Peyer's patch (tissue), 4 donors: ENCODE measurements around the gene IL20RB. TPM values are rescaled to one million over a fixed set of nuclear protein-coding genes. Genes with fewer than 3 reads are reported as not detected.
A peak's percentile ranks its signal among the peaks of the same experiment; 100 is the strongest.

Experiments
- DNase-seq, 3 donors: peaks; one replicate each; pipeline ENCODE4 v3.0.0-alpha.2; 2017 to 2019
- H3K27ac ChIP-seq, 4 donors: fragments of 200-600 bp; sonication (generic); one replicate each; pipeline ENCODE4 v1.5.1; 2016 to 2019
- H3K27me3 ChIP-seq, 2 donors: fragments of 200-600 bp; sonication (generic); one replicate each; pipeline ENCODE4 v1.5.1; 2019
- H3K36me3 ChIP-seq, 3 donors: fragments of 200-600 bp; sonication (generic); one replicate each; pipeline ENCODE4 v1.5.1; 2016 to 2019
- H3K4me1 ChIP-seq, 4 donors: fragments of 200-600 bp; sonication (generic); one replicate each; pipeline ENCODE4 v1.5.1; 2016 to 2019
- H3K4me3 ChIP-seq, 4 donors: fragments of 200-600 bp; sonication (generic); 1 replicate in 3 of 4; 2 replicates in 1 of 4; pipeline ENCODE4 v1.5.1; 2016 to 2019; ENCODE audit warnings: mild to moderate bottlenecking in 1 of 4
- H3K9me3 ChIP-seq, 4 donors: fragments of 200-600 bp; sonication (generic); one replicate each; pipeline ENCODE4 v1.5.1; 2016 to 2019; ENCODE audit warnings: mild to moderate bottlenecking in 1 of 4
- POLR2A ChIP-seq, 2 donors: fragments of 450-650 bp; IDR thresholded peaks; one replicate each; pipeline ENCODE4 v1.5.1; 2017; ENCODE audit warnings: antibody characterized with exemption in 2 of 2, mild to moderate bottlenecking in 2 of 2, moderate library complexity in 2 of 2
- total RNA-seq, 4 donors: library from RNA; depleted of rRNA; stranded (reverse); fragments of >200 nt; gene quantifications; one replicate each; pipeline ENCODE4 v1.1.0, GENCODE V29; 2016
- TF ChIP-seq, protein P1 (sequence below), 6 experiments: fragments of 450-650 bp in 4 of 6; fragments of 200-600 bp in 2 of 6; sonication (generic) in 1 of 6; IDR thresholded peaks; one replicate each; pipeline ENCODE4 v1.5.1; 2017 to 2019; ENCODE audit warnings: antibody characterized with exemption in 6 of 6, mild to moderate bottlenecking in 3 of 6, moderate library complexity in 1 of 6

The IL20RB gene
- total RNA-seq, 4 donors from 2014 or later, result 0.54 to 1.7 (median 0.81) TPM

DNA sequence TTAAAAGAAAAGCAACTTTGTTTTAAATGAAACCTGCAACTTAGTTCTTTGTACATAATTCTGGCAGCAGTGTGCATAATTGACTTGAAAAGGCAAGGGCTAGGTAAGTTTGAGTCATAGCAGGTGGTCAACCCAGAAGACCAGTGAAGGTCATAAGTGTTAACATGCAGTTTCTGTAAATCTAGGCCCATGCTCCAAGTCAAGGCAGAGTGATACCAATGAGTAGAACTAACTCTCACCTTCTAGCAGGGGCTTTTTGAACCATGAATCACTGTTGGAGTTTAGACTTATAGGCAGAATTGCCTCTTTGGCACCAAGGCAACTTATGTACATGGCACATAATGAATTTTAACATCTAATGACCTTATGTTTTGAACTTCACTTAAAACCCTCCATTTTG lies 29.5 kb upstream of the IL20RB start:
- no peak for DNase-seq
- Histone ChIP-seq H3K36me3 (peaks cover 0 to 4% (median 0%) of the 10 kb centered on the region in 3 donors), H3K27ac (no peak overlapping the region), H3K4me3 (no peak overlapping the region), H3K4me1 (peaks cover 0 to 29% (median 0%) of the 10 kb centered on the region in 4 donors), H3K9me3 (no peaks in the 10 kb centered on the region), H3K27me3 (no peaks in the 10 kb centered on the region)
- no peak for TF ChIP-seq POLR2A (IDR thresholded peaks at IDR 0.05)
- TF ChIP-seq, protein P1, sequence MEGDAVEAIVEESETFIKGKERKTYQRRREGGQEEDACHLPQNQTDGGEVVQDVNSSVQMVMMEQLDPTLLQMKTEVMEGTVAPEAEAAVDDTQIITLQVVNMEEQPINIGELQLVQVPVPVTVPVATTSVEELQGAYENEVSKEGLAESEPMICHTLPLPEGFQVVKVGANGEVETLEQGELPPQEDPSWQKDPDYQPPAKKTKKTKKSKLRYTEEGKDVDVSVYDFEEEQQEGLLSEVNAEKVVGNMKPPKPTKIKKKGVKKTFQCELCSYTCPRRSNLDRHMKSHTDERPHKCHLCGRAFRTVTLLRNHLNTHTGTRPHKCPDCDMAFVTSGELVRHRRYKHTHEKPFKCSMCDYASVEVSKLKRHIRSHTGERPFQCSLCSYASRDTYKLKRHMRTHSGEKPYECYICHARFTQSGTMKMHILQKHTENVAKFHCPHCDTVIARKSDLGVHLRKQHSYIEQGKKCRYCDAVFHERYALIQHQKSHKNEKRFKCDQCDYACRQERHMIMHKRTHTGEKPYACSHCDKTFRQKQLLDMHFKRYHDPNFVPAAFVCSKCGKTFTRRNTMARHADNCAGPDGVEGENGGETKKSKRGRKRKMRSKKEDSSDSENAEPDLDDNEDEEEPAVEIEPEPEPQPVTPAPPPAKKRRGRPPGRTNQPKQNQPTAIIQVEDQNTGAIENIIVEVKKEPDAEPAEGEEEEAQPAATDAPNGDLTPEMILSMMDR (IDR thresholded peaks at IDR 0.05), result no peak

DNA sequence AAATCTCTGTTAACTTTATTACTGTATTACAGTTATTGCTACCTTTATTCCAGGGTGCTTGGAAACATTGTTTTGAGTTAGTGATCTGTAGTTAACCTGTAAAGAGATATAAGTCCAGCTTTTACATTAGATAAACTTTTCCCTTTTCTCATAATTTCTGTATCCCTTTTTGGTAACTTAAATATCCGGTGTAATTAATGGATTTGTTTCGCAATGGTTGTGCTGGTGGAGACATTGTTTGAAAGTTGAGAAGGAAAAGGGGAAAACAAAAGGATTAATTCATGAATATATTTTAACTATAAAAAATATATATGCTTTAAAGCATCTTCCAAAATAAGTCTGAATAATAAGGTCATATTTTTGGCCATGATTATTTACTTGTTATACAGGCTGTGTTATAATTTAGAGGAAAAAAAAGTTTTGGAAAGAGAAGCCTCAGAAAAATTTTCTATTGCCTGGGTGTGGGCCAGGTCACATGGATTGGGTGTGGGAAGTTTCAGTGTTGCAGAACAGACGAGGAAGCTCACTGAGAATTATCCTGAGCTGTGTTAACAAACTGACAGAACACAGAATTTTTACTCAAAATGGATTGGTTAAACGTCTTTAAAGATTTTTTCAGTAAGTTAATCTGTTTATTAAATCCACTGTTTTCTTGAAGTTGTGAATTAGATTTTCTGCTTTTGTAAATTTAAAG lies 27.7 kb upstream of the IL20RB start:
- Histone ChIP-seq H3K27ac (peak overlapping the region in 3 of 4 donors; percentile 2 to 11 (median 2)), H3K27me3 (no peaks in the 10 kb centered on the region), H3K4me3 (peak overlapping the region in 1 of 4 donors; percentile 23), H3K9me3 (no peaks in the 10 kb centered on the region), H3K36me3 (peaks cover 0 to 4% (median 0%) of the 10 kb centered on the region in 3 donors), H3K4me1 (peaks cover 0 to 24% (median 0%) of the 10 kb centered on the region in 4 donors)
- DNase-seq, result peak in 2 of 3 donors; percentile 56 to 71
- no peak for TF ChIP-seq POLR2A (IDR thresholded peaks at IDR 0.05)
- TF ChIP-seq, protein P1 (IDR thresholded peaks at IDR 0.05), result no peak

DNA sequence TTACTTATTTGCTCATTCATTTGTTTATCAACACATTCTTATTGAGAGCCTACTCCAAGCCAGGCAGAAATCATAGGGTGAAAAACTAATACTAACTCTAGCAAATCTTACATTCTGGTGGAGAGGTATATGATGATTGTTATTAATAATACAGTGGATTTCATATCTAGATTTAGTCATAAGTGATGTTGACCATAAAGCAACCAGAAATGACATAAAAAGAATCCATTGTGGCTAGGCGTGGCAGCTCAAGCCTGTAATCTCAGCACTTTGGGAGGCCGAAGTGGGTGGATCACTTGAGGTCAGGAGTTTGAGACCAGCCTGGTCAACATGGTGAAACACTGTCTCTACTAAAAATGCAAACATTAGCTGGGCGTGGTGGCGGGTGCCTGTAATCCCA lies 26.2 kb upstream of the IL20RB start:
- H3K4me1 ChIP-seq, result peaks cover 0 to 21% (median 0%) of the 10 kb centered on the region in 4 donors
- peak overlapping the region in 1 of 4 donors; percentile 23 for H3K4me3 ChIP-seq
- DNase-seq, result no peak
- H3K27ac ChIP-seq, result no peak overlapping the region
- peaks cover 0 to 7% (median 0%) of the 10 kb centered on the region in 3 donors for H3K36me3 ChIP-seq
- H3K27me3 ChIP-seq, result no peaks in the 10 kb centered on the region
- TF ChIP-seq POLR2A (IDR thresholded peaks at IDR 0.05), result no peak
- TF ChIP-seq, protein P1 (IDR thresholded peaks at IDR 0.05), result no peak
- no peaks in the 10 kb centered on the region for H3K9me3 ChIP-seq

DNA sequence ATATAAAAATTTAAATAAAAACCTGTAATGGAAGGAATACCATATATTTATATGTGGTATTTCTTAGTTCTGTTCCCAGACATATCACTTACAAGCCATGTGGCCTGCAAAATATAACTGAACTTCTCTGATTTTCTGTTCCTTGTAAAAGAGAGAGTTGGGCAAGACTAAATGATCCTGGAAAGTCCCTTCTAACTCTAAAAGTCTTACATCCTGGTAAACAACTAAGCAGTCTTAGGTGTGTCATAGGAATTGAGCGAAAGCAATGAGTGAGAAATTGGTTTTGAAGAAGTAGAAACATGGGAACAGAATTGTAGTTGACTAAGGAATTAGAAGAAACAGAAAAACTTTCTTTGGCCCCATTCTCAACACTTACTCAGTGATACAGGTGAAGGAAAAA lies 25.3 kb upstream of the IL20RB start:
- Histone ChIP-seq H3K36me3 (peaks cover 0 to 7% (median 0%) of the 10 kb centered on the region in 3 donors), H3K9me3 (no peaks in the 10 kb centered on the region), H3K27me3 (no peaks in the 10 kb centered on the region), H3K27ac (no peak overlapping the region), H3K4me1 (peaks cover 0 to 21% (median 0%) of the 10 kb centered on the region in 4 donors), H3K4me3 (no peak overlapping the region)
- TF ChIP-seq POLR2A (IDR thresholded peaks at IDR 0.05), result no peak
- TF ChIP-seq, protein P1 (IDR thresholded peaks at IDR 0.05), result no peak
- no peak for DNase-seq

DNA sequence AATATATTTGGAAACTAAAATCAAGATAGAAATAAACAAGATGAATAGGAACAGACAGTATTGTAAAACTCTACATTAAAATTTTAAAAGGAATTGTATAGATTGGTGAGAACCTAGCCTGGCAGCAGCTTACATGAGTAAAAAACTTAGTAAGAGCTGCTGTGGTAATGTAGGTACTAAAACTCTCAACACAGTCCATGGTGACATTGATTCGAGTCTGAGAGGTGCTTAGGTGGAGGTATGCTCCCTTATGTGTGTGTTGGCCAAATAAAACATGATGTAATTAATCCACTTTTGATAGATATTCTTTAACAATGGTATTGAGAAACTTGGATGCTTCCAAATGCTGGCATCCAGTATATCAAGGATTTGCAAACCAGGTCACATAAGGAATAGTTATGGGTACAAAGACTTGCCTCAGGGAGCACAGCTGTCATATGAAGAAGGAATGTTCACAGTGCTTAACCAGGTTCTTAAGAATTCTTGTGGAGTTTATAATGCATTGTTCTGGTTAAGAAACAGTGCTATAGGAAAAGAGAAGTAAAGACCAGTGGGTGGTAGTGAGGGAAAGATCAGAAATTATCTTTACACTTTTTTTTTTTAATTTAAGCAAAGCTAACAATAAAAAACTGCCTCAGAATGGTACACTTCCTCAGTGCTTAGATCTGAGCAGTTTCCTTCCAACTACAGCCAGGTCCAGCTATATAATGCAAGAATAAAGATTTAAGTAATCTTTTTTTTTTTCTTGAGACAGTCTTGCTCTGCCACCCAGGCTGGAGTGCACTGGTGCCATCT lies 24.6 kb upstream of the IL20RB start:
- Histone ChIP-seq H3K4me1 (peaks cover 0 to 21% (median 0%) of the 10 kb centered on the region in 4 donors), H3K9me3 (no peaks in the 10 kb centered on the region), H3K27me3 (no peaks in the 10 kb centered on the region), H3K4me3 (no peak overlapping the region), H3K27ac (no peak overlapping the region), H3K36me3 (peaks cover 0 to 6% (median 0%) of the 10 kb centered on the region in 3 donors)
- TF ChIP-seq POLR2A (IDR thresholded peaks at IDR 0.05), result no peak
- TF ChIP-seq, protein P1 (IDR thresholded peaks at IDR 0.05), result no peak
- no peak for DNase-seq
